Measurements from ENCODE around the gene SELENOS.
A peak's percentile ranks its signal among the peaks of the same experiment; 100 is the strongest.

Gene SELENOS, protein sequence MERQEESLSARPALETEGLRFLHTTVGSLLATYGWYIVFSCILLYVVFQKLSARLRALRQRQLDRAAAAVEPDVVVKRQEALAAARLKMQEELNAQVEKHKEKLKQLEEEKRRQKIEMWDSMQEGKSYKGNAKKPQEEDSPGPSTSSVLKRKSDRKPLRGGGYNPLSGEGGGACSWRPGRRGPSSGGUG

GRCh38 chr15:101277038-101277822, at the start of gene SELENOS:
Gene SELENOS (minus strand): TSS chr15:101277485. CDS start chr15:101277417, 68 bp downstream.
- peak within 1 kb of the TSS; percentile 94 for H3K4me3 ChIP-seq (ENCODE audit: control insufficient read depth, low read depth, low read length)
- peak; percentile 81 for DNase-seq (ENCODE audit: low read depth)
- no peak for TF ChIP-seq CTCF (conservative IDR thresholded peaks at IDR 0.05; ENCODE audit: control insufficient read depth, insufficient read depth, low read depth, low read length)

DNA sequence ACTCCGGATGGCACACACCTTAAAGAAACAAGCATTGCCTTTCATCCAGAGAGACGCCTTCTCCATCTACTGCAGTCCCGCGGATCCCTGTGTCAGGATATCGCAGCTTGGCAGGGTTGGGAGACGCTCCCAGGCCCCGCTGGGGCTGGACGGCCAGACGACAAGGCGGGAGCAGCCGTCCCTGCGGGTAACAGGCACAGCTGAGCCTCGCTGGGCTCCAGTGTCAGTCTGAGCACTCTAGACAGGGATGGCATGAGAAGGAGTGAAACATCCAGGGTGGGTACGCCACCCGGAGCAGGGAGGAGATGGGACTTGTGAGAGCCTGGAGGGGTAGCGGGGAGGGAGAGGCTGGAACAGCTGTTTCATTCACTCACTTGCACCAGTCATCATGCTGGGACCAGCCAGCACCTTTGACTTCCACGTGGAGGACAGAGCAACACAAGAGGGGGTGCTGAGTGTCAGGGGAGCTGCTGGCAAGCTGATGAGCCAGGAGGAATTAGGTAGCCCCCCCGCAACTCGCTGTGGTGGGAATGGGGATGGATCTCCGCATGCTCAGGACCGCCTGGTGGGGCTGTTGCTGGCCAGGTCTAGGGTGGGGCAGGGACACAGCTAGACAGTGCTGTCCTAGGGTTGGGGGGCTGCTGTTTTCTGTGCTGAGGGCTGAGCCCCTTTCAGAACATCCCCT, 49.3 kb upstream of the SELENOS start:
- no peak overlapping the region for H3K4me3 ChIP-seq (ENCODE audit: control insufficient read depth, low read depth, low read length)
- no peak for DNase-seq (ENCODE audit: low read depth)
- no peak for TF ChIP-seq CTCF (conservative IDR thresholded peaks at IDR 0.05; ENCODE audit: control insufficient read depth, insufficient read depth, low read depth, low read length)

- H3K4me3 ChIP-seq (ENCODE audit: control insufficient read depth, low read depth, low read length) = no peak overlapping the region
- no peak for TF ChIP-seq CTCF (conservative IDR thresholded peaks at IDR 0.05; ENCODE audit: control insufficient read depth, insufficient read depth, low read depth, low read length)
- DNase-seq (ENCODE audit: low read depth) = no peak
Observed at GRCh38 chr15:101326026-101326315, 48.7 kb upstream of the SELENOS start.

DNA sequence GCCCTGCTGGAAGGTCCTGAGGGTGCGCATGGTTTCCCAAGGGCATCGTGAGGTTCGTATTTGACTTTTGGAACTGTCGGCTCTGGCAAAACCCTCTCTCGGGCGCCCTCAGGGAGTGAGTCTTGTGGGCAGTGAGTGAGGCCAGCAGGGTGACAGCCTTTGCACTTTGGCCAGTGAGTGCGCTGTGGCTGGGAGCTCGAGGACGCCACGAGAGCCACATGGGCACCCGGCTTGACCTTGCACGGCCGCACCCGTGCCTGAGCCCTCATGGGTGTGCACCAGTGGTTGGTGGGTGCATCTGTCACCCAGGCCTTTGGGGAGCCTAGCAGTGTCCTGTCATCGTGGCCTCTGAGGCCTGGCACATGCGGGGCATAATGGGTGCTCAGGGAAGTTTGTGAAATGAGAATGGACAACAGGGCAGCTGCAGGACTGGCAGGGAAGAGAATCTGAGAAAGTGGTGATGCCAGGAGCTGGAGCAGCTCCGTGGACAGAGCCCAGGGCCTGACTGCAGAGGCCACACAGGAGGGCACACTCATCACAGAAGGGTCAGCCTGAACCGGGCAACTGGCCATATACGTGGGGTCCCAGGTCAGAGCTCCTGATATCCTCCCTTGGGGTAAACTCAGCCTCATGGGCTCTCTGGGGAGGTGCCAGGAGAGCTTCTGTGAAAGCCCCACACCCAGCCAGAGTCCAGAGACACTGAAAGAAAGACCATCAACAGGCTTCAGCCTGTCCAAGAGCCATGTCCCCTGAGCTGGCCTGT, 48.2 kb upstream of the SELENOS start:
- H3K4me3 ChIP-seq (ENCODE audit: control insufficient read depth, low read depth, low read length) = no peak overlapping the region
- TF ChIP-seq CTCF (conservative IDR thresholded peaks at IDR 0.05; ENCODE audit: control insufficient read depth, insufficient read depth, low read depth, low read length) = no peak
- no peak for DNase-seq (ENCODE audit: low read depth)

GRCh38 chr15:101324524-101325177, 47.4 kb upstream of the SELENOS start:
- no peak overlapping the region for H3K4me3 ChIP-seq (ENCODE audit: control insufficient read depth, low read depth, low read length)
- DNase-seq (ENCODE audit: low read depth) = no peak
- TF ChIP-seq CTCF (conservative IDR thresholded peaks at IDR 0.05; ENCODE audit: control insufficient read depth, insufficient read depth, low read depth, low read length) = no peak

Data from fibroblast of mammary gland (primary cell).